BJ (cell line): ENCODE measurements around the gene ATP8A2. TPM values are rescaled to one million over a fixed set of nuclear protein-coding genes. Genes with fewer than 3 reads are reported as not detected.
"Not testable (repeated sequence)": the region's sequence is repeated elsewhere in the genome, so short reads cannot be mapped to it uniquely, and the experiment has no call there.

Experiments
- CTCF ChIA-PET: fragments of 350-600 bp; formaldehyde crosslinking; extraction: SDS; loops from one replicate; lab custom pipeline; 2021; ENCODE audit warnings: antibody characterized with exemption, inconsistent platforms; lab: Yijun Ruan, JAX
- POLR2A ChIA-PET: fragments of 300-600 bp; sonication (Branson Sonifier 250); formaldehyde crosslinking; extraction: SDS; loops from one replicate; lab custom pipeline; 2021; ENCODE audit warnings: antibody characterized with exemption; lab: Charles Lee
- DNase-seq: peaks from one replicate; pipeline ENCODE4 v3.0.0-alpha.2; 2011; ENCODE audit warnings: low read depth
- H3K27me3 ChIP-seq: 2 replicates; pipeline ENCODE4 v1.6.0; 2011; ENCODE audit warnings: low read length; ENCODE audit not compliant: control insufficient read depth, insufficient read depth
- H3K36me3 ChIP-seq: 2 replicates; pipeline ENCODE4 v1.5.1; 2011; ENCODE audit warnings: low read length; ENCODE audit not compliant: control insufficient read depth, insufficient read depth
- H3K4me3 ChIP-seq: 2 replicates; pipeline ENCODE4 v1.5.1; 2011; ENCODE audit warnings: low read depth, mild to moderate bottlenecking, control low read depth, low read length
- CTCF ChIP-seq: IDR thresholded peaks from 2 replicates; pipeline ENCODE4 v1.5.1; 2011; ENCODE audit warnings: low read depth, mild to moderate bottlenecking, control low read depth, inconsistent platforms, low read length, moderate library complexity; ENCODE audit not compliant: insufficient read depth
- polyA plus RNA-seq: library from polyadenylated mRNA; depleted of rRNA; stranded (reverse); fragments of >200 nt; gene quantifications from 2 replicates; pipeline ENCODE4 v1.2.3, GENCODE V29; 2011

ATP8A2 gene
- polyA plus RNA-seq, 1 experiment = 0.02 TPM

- CTCF ChIA-PET = no interaction called here
- Histone ChIP-seq H3K27me3 (no peaks in the 10 kb centered on the region), H3K4me3 (no peak overlapping the region), H3K36me3 (no peaks in the 10 kb centered on the region)
- TF ChIP-seq CTCF = no peak
- no peak for DNase-seq
- POLR2A ChIA-PET = no interaction called here
Observed at GRCh38 chr13:25507841-25508240, 136.1 kb downstream of the ATP8A2 start.

GRCh38 chr13:25513060-25513459, 141.3 kb downstream of the ATP8A2 start:
- CTCF ChIA-PET, POLR2A ChIA-PET: not testable (repeated sequence)

GRCh38 chr13:25518441-25518840, 146.7 kb downstream of the ATP8A2 start:
- Histone ChIP-seq H3K4me3 (no peak overlapping the region), H3K27me3 (no peaks in the 10 kb centered on the region; the same call in 1 of the 2 replicates), H3K36me3 (no peaks in the 10 kb centered on the region)
- ChIA-PET POLR2A (no interaction called here), CTCF (no interaction called here)
- DNase-seq = no peak
- no peak for TF ChIP-seq CTCF

More at GRCh38 chr13:25513060-25513459, 141.3 kb downstream of the ATP8A2 start:
- not testable (repeated sequence) for H3K4me3 ChIP-seq, DNase-seq, H3K36me3 ChIP-seq, H3K27me3 ChIP-seq

GRCh38 chr13:25525884-25526283, 154.1 kb downstream of the ATP8A2 start:
- H3K27me3 ChIP-seq = no peaks in the 10 kb centered on the region
- no peak for TF ChIP-seq CTCF
- DNase-seq = no peak
- H3K36me3 ChIP-seq = no peaks in the 10 kb centered on the region
- no peak overlapping the region for H3K4me3 ChIP-seq
- ChIA-PET POLR2A (no interaction called here), CTCF (no interaction called here)

- ChIA-PET POLR2A (no interaction called here), CTCF (no interaction called here)
- no peak for DNase-seq
- H3K36me3 ChIP-seq = no peaks in the 10 kb centered on the region
- no peaks in the 10 kb centered on the region for H3K27me3 ChIP-seq
- no peak overlapping the region for H3K4me3 ChIP-seq
- TF ChIP-seq CTCF = no peak
Observed at GRCh38 chr13:25528266-25528665, 156.5 kb downstream of the ATP8A2 start.

- Histone ChIP-seq H3K4me3 (no peak overlapping the region), H3K36me3 (no peaks in the 10 kb centered on the region), H3K27me3 (no peaks in the 10 kb centered on the region)
- no peak for TF ChIP-seq CTCF
- no peak for DNase-seq
- ChIA-PET CTCF (no interaction called here), POLR2A (no interaction called here)
Observed at GRCh38 chr13:25529425-25529824, 157.7 kb downstream of the ATP8A2 start.
